Gastrocnemius medialis (tissue), 4 donors: ENCODE data around the gene RNF167.

Experiments
- POLR2A ChIP-seq, 2 donors: fragments of 450-650 bp; IDR thresholded peaks; one replicate each; pipeline ENCODE4 v1.6.1; 2017; ENCODE audit warnings: antibody characterized with exemption in 2 of 2, mild to moderate bottlenecking in 2 of 2, moderate library complexity in 2 of 2
- TF ChIP-seq, protein P1 (sequence below), 5 experiments: fragments of 450-650 bp in 3 of 5; fragments of 200-600 bp in 2 of 5; sonication (generic) in 2 of 5; IDR thresholded peaks in 4 of 5; conservative IDR thresholded peaks in 1 of 5; 1 replicate in 4 of 5; 2 replicates in 1 of 5; pipeline ENCODE4 v1.5.1; 2016 to 2019; ENCODE audit warnings: antibody characterized with exemption in 5 of 5, mild to moderate bottlenecking in 3 of 5, moderate library complexity in 3 of 5

DNA sequence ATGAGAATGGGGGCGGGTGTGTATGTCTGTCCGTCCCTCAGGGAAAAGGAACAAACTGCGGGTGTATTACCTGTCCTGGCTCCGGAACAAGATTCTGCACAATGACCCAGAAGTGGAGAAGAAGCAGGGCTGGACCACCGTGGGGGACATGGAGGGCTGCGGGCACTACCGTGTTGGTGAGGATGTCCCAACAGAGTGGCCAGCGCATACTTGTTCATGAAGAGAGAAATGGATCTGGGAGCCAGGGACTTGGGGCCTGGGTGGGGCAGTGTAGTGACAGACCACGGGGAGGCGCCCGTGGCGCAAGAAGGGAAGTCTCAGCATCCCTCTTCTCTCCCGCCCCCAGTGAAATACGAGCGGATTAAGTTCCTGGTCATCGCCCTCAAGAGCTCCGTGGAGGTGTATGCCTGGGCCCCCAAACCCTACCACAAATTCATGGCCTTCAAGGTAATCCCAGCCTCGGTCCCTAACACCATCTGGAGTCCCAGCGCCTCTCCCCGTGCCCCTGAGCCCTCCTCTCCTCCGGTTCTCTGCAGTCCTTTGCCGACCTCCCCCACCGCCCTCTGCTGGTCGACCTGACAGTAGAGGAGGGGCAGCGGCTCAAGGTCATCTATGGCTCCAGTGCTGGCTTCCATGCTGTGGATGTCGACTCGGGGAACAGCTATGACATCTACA is 44.3 kb upstream of the RNF167 start:
- no peak for TF ChIP-seq POLR2A (IDR thresholded peaks at IDR 0.05)
- TF ChIP-seq, protein P1, sequence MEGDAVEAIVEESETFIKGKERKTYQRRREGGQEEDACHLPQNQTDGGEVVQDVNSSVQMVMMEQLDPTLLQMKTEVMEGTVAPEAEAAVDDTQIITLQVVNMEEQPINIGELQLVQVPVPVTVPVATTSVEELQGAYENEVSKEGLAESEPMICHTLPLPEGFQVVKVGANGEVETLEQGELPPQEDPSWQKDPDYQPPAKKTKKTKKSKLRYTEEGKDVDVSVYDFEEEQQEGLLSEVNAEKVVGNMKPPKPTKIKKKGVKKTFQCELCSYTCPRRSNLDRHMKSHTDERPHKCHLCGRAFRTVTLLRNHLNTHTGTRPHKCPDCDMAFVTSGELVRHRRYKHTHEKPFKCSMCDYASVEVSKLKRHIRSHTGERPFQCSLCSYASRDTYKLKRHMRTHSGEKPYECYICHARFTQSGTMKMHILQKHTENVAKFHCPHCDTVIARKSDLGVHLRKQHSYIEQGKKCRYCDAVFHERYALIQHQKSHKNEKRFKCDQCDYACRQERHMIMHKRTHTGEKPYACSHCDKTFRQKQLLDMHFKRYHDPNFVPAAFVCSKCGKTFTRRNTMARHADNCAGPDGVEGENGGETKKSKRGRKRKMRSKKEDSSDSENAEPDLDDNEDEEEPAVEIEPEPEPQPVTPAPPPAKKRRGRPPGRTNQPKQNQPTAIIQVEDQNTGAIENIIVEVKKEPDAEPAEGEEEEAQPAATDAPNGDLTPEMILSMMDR (IDR thresholded peaks at IDR 0.05 in 4 of 5, conservative IDR thresholded peaks at IDR 0.05 in 1 of 5) = no peak
